Liver (tissue), 9 donors: ENCODE data around the gene RNF214. TPM values are rescaled to one million over a fixed set of nuclear protein-coding genes. Genes with fewer than 3 reads are reported as not detected.

Experiments
- DNase-seq: peaks from one replicate; pipeline ENCODE4 v3.0.0-alpha.2; 2017; ENCODE audit warnings: low spot score
- H3K27ac ChIP-seq, 2 donors: one replicate each; pipeline ENCODE4 v1.7.0; 2013; ENCODE audit warnings: inconsistent platforms in 2 of 2, low read length in 2 of 2, control low read depth in 1 of 2, low read depth in 1 of 2, mild to moderate bottlenecking in 1 of 2
- H3K27me3 ChIP-seq, 4 donors: one replicate each; pipeline versions ENCODE4 v1.6.1 to v1.7.0; 2013; ENCODE audit warnings: low read length in 3 of 4, inconsistent platforms in 1 of 4, mild to moderate bottlenecking in 1 of 4, moderate library complexity in 1 of 4; ENCODE audit not compliant: control insufficient read depth in 4 of 4, insufficient read depth in 4 of 4
- H3K36me3 ChIP-seq, 4 donors: one replicate each; pipeline versions ENCODE4 v1.6.1 to v1.7.0; 2013; ENCODE audit warnings: low read length in 3 of 4, mild to moderate bottlenecking in 3 of 4, low read depth in 1 of 4, moderate library complexity in 1 of 4; ENCODE audit not compliant: control insufficient read depth in 4 of 4, insufficient read depth in 3 of 4
- H3K4me1 ChIP-seq, 4 donors: one replicate each; pipeline versions ENCODE4 v1.6.1 to v1.7.0; 2013; ENCODE audit warnings: low read length in 3 of 4, mild to moderate bottlenecking in 3 of 4, moderate library complexity in 1 of 4; ENCODE audit not compliant: control insufficient read depth in 4 of 4, insufficient read depth in 4 of 4
- H3K4me3 ChIP-seq, 3 donors: one replicate each; pipeline versions ENCODE4 v1.6.1 to v1.7.0; 2013; ENCODE audit warnings: low read length in 3 of 3, control low read depth in 1 of 3, low read depth in 1 of 3, mild to moderate bottlenecking in 1 of 3
- H3K9ac ChIP-seq, 2 donors: one replicate each; pipeline ENCODE4 v1.7.0; 2013; ENCODE audit warnings: low read length in 2 of 2, mild to moderate bottlenecking in 2 of 2, moderate library complexity in 2 of 2, control low read depth in 1 of 2, low read depth in 1 of 2
- H3K9me3 ChIP-seq, 4 donors: one replicate each; pipeline versions ENCODE4 v1.6.1 to v1.7.0; 2013; ENCODE audit warnings: low read length in 3 of 4; ENCODE audit not compliant: control insufficient read depth in 4 of 4
- EGR1 ChIP-seq, 2 donors: IDR thresholded peaks; 2 replicates each; pipeline ENCODE4 v1.6.1; 2016 to 2018; ENCODE audit warnings: antibody characterized with exemption in 2 of 2, low read depth in 2 of 2
- FOXA1 ChIP-seq: IDR thresholded peaks from 2 replicates; pipeline ENCODE4 v1.6.1; 2016; ENCODE audit warnings: antibody characterized with exemption
- FOXA2 ChIP-seq: IDR thresholded peaks from 2 replicates; pipeline ENCODE4 v1.6.1; 2016; ENCODE audit warnings: antibody characterized with exemption
- GABPA ChIP-seq, 2 donors: IDR thresholded peaks in 1 of 2; conservative IDR thresholded peaks in 1 of 2; 2 replicates each; pipeline ENCODE4 v1.6.1; 2016; ENCODE audit warnings: antibody characterized with exemption in 2 of 2, mild to moderate bottlenecking in 1 of 2, moderate library complexity in 1 of 2
- HNF4A ChIP-seq, 2 donors: conservative IDR thresholded peaks; 2 replicates each; pipeline ENCODE4 v1.6.1; 2016; ENCODE audit warnings: antibody characterized with exemption in 2 of 2, mild to moderate bottlenecking in 2 of 2
- HNF4G ChIP-seq: IDR thresholded peaks from 2 replicates; pipeline ENCODE4 v1.6.1; 2016; ENCODE audit warnings: antibody characterized with exemption
- JUND ChIP-seq, 2 donors: IDR thresholded peaks; 2 replicates each; pipeline ENCODE4 v1.6.1; 2016; ENCODE audit warnings: antibody characterized with exemption in 2 of 2
- NR2F2 ChIP-seq: IDR thresholded peaks from 2 replicates; pipeline ENCODE4 v1.6.1; 2016; ENCODE audit warnings: antibody characterized with exemption
- RAD21 ChIP-seq, 2 donors: IDR thresholded peaks; 2 replicates each; pipeline ENCODE4 v1.6.1; 2016; ENCODE audit warnings: antibody characterized with exemption in 2 of 2, mild to moderate bottlenecking in 2 of 2
- SP1 ChIP-seq: IDR thresholded peaks from 2 replicates; pipeline ENCODE4 v1.6.1; 2018; ENCODE audit warnings: antibody characterized with exemption, mild to moderate bottlenecking
- YY1 ChIP-seq: IDR thresholded peaks from 2 replicates; pipeline ENCODE4 v1.6.1; 2016; ENCODE audit warnings: antibody characterized with exemption, mild to moderate bottlenecking
- WGBS: extraction: QIAGEN DNeasy Blood & Tissue Kit; methylation state at CpG from one replicate; pipeline ENCODE4 v1.1.7; 2013; 5-methylcytosine and 5-hydroxymethylcytosine counted together
- polyA plus RNA-seq, 2 donors: library from polyadenylated mRNA; stranded (reverse) in 1 of 2; unstranded in 1 of 2; fragments of 200-250 nt in 1 of 2; fragments of >200 nt in 1 of 2; fragmentation: Nextera tagmentation in 1 of 2; extraction: Ambion mirVana in 1 of 2; gene quantifications; one replicate each; pipeline versions ENCODE4 v1.2.1 to v1.2.3, GENCODE V29; 2013 to 2015
- total RNA-seq, 2 donors: library from RNA; depleted of rRNA; stranded (reverse); fragments of >200 nt; gene quantifications; one replicate each; pipeline ENCODE4 v1.2.3, GENCODE V29; 2014
- TF ChIP-seq, protein P1 (sequence below): IDR thresholded peaks from 2 replicates; pipeline ENCODE4 v1.6.1; 2016; ENCODE audit warnings: antibody characterized with exemption
- TF ChIP-seq, protein P2 (sequence below): IDR thresholded peaks from 2 replicates; pipeline ENCODE4 v1.6.1; 2016; ENCODE audit warnings: antibody characterized with exemption, mild to moderate bottlenecking
- TF ChIP-seq, protein P3 (sequence below): IDR thresholded peaks from 2 replicates; pipeline ENCODE4 v1.6.1; 2016; ENCODE audit warnings: antibody characterized with exemption
- TF ChIP-seq, protein P4 (sequence below): fragments of 150-350 bp; IDR thresholded peaks from 2 replicates; pipeline ENCODE4 v1.5.1; 2017; ENCODE audit warnings: improper control_type of control experiment, low read depth, low read length; ENCODE audit not compliant: missing input control
- TF ChIP-seq, protein P5 (sequence below): IDR thresholded peaks from 2 replicates; pipeline ENCODE4 v1.6.1; 2016; ENCODE audit warnings: antibody characterized with exemption
- donor health status: healthy.
- donor health status: healthy.
- donor health status: healthy.
- donor health status: healthy.
- donor health status: healthy.

The RNF214 gene
- total and polyA plus RNA-seq, 4 donors, result 4.6 to 6.2 (median 6.0) TPM

DNA sequence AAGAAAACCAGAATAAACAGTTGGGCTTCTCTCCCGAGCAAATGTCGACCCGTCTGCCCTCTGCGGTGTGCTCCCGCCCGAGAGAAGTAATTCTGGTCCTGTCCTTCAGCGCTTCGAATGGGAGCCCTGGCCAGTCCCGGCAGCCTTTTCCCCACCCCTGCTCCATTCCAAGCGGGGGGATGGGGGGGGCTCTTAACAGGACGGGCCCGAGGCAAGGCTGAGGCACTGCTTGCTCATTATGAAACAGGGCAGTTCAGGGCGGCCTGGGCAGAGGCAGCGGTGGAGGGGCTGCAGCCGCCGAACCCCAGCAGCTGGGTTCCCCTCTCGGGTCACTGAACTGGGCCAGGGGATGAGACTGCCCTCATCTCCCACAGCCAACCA, 67.8 kb downstream of the RNF214 start:
- Histone ChIP-seq H3K36me3 (peaks cover 0 to 7% (median 1%) of the 10 kb centered on the region in 4 donors), H3K27me3 (no peaks in the 10 kb centered on the region), H3K4me3 (peak overlapping the region in 2 of 3 donors; percentile 34 to 49), H3K4me1 (peaks cover 10 to 47% (median 36%) of the 10 kb centered on the region in 4 donors), H3K9me3 (no peaks in the 10 kb centered on the region), H3K9ac (no peak overlapping the region), H3K27ac (peak overlapping the region; percentile 29 to 36)
- TF ChIP-seq, protein P1, sequence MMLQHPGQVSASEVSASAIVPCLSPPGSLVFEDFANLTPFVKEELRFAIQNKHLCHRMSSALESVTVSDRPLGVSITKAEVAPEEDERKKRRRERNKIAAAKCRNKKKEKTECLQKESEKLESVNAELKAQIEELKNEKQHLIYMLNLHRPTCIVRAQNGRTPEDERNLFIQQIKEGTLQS, result no peak
- TF ChIP-seq JUND (IDR thresholded peaks at IDR 0.05) (no peak), HNF4A (conservative IDR thresholded peaks at IDR 0.05) (no peak), RAD21 (IDR thresholded peaks at IDR 0.05) (no peak), FOXA2 (no peak), FOXA1 (no peak), YY1 (no peak), SP1 (no peak)
- TF ChIP-seq, protein P2, sequence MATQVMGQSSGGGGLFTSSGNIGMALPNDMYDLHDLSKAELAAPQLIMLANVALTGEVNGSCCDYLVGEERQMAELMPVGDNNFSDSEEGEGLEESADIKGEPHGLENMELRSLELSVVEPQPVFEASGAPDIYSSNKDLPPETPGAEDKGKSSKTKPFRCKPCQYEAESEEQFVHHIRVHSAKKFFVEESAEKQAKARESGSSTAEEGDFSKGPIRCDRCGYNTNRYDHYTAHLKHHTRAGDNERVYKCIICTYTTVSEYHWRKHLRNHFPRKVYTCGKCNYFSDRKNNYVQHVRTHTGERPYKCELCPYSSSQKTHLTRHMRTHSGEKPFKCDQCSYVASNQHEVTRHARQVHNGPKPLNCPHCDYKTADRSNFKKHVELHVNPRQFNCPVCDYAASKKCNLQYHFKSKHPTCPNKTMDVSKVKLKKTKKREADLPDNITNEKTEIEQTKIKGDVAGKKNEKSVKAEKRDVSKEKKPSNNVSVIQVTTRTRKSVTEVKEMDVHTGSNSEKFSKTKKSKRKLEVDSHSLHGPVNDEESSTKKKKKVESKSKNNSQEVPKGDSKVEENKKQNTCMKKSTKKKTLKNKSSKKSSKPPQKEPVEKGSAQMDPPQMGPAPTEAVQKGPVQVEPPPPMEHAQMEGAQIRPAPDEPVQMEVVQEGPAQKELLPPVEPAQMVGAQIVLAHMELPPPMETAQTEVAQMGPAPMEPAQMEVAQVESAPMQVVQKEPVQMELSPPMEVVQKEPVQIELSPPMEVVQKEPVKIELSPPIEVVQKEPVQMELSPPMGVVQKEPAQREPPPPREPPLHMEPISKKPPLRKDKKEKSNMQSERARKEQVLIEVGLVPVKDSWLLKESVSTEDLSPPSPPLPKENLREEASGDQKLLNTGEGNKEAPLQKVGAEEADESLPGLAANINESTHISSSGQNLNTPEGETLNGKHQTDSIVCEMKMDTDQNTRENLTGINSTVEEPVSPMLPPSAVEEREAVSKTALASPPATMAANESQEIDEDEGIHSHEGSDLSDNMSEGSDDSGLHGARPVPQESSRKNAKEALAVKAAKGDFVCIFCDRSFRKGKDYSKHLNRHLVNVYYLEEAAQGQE, result no peak
- TF ChIP-seq, protein P3, sequence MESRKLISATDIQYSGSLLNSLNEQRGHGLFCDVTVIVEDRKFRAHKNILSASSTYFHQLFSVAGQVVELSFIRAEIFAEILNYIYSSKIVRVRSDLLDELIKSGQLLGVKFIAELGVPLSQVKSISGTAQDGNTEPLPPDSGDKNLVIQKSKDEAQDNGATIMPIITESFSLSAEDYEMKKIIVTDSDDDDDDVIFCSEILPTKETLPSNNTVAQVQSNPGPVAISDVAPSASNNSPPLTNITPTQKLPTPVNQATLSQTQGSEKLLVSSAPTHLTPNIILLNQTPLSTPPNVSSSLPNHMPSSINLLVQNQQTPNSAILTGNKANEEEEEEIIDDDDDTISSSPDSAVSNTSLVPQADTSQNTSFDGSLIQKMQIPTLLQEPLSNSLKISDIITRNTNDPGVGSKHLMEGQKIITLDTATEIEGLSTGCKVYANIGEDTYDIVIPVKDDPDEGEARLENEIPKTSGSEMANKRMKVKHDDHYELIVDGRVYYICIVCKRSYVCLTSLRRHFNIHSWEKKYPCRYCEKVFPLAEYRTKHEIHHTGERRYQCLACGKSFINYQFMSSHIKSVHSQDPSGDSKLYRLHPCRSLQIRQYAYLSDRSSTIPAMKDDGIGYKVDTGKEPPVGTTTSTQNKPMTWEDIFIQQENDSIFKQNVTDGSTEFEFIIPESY, result no peak
- TF ChIP-seq, protein P4, sequence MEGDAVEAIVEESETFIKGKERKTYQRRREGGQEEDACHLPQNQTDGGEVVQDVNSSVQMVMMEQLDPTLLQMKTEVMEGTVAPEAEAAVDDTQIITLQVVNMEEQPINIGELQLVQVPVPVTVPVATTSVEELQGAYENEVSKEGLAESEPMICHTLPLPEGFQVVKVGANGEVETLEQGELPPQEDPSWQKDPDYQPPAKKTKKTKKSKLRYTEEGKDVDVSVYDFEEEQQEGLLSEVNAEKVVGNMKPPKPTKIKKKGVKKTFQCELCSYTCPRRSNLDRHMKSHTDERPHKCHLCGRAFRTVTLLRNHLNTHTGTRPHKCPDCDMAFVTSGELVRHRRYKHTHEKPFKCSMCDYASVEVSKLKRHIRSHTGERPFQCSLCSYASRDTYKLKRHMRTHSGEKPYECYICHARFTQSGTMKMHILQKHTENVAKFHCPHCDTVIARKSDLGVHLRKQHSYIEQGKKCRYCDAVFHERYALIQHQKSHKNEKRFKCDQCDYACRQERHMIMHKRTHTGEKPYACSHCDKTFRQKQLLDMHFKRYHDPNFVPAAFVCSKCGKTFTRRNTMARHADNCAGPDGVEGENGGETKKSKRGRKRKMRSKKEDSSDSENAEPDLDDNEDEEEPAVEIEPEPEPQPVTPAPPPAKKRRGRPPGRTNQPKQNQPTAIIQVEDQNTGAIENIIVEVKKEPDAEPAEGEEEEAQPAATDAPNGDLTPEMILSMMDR, result no peak
- 24% methylated on average over 17 of the region's 17 CpGs for WGBS
- DNase-seq, result peak; percentile 55

DNA sequence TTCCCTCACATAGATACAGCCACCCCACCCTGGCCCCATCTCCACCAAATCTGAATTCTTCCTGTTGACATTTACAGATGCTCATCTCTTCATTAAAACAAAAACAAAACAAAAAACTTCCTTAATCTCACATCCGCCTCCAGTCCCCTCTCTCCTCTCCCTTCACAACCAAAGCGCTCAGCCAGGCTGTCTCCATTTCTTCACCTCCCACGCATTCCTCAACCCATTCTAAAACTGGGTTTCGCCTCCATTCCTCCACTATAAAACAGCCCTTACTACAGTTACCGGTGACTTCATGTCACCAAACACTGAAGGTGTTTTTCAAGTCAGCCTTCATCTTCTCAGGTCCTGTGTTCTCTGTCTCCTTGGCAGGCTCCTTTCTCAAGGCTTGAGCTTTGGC, 68.3 kb downstream of the RNF214 start:
- 88% methylated on average over 5 of the region's 5 CpGs for WGBS
- Histone ChIP-seq H3K9me3 (no peaks in the 10 kb centered on the region), H3K27ac (no peak overlapping the region), H3K4me3 (no peak overlapping the region), H3K27me3 (no peaks in the 10 kb centered on the region), H3K36me3 (peaks cover 0 to 2% (median 0%) of the 10 kb centered on the region in 4 donors), H3K4me1 (peaks cover 10 to 47% (median 36%) of the 10 kb centered on the region in 4 donors), H3K9ac (no peak overlapping the region)
- DNase-seq, result no peak
- TF ChIP-seq RAD21 (IDR thresholded peaks at IDR 0.05) (no peak), JUND (IDR thresholded peaks at IDR 0.05) (no peak), HNF4G (no peak), FOXA1 (no peak), EGR1 (IDR thresholded peaks at IDR 0.05; ENCODE audit: low read depth in 2 of 2) (no peak), GABPA (IDR thresholded peaks at IDR 0.05 in 1 of 2, conservative IDR thresholded peaks at IDR 0.05 in 1 of 2) (no peak), NR2F2 (no peak), HNF4A (conservative IDR thresholded peaks at IDR 0.05) (no peak)
- TF ChIP-seq, protein P5, sequence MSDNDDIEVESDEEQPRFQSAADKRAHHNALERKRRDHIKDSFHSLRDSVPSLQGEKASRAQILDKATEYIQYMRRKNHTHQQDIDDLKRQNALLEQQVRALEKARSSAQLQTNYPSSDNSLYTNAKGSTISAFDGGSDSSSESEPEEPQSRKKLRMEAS, result no peak
- TF ChIP-seq, protein P1, result no peak
